HG02943 (cell line): Measurements from ENCODE around the gene ZNF792.
"Not testable (repeated sequence)": the region's sequence is repeated elsewhere in the genome, so short reads cannot be mapped to it uniquely, and the experiment has no call there.

Experiments used
- ATAC-seq: cut with Tn5 transposase; IDR thresholded peaks from one replicate; pipeline ENCODE4 v1.9.1; 2021; ENCODE audit warnings: mild to moderate bottlenecking, low read depth, moderate library complexity; ENCODE audit not compliant: unreplicated experiment

ZNF792 gene

GRCh38 chr19:34932494-34932893 lies 31.5 kb downstream of the ZNF792 start:
- no peak for ATAC-seq

GRCh38 chr19:34926685-34927375 lies 37.2 kb downstream of the ZNF792 start, which contains the start of gene ZNF30:
ZNF30 (plus strand) TSS chr19:34926903; CDS start chr19:34929948, 3,045 bp downstream.
- peak; percentile 95 for ATAC-seq

- ATAC-seq = no peak
Observed at GRCh38 chr19:34926361-34926684, 37.7 kb downstream of the ZNF792 start.

GRCh38 chr19:34925278-34925855 lies 38.7 kb downstream of the ZNF792 start:
- no peak for ATAC-seq

- not testable (repeated sequence) for ATAC-seq
Observed at GRCh38 chr19:34920090-34920786, 43.8 kb downstream of the ZNF792 start.

GRCh38 chr19:34918190-34918589 lies 45.8 kb downstream of the ZNF792 start:
- no peak for ATAC-seq

GRCh38 chr19:34917144-34917543 lies 46.9 kb downstream of the ZNF792 start:
- not testable (repeated sequence) for ATAC-seq

GRCh38 chr19:34910770-34911169 lies 53.3 kb downstream of the ZNF792 start:
- ATAC-seq = no peak
